GM19023 (cell line): ENCODE data around the gene RNGTT.
"Not testable (repeated sequence)": the region's sequence is repeated elsewhere in the genome, so short reads cannot be mapped to it uniquely, and the experiment has no call there.

Experiments
- ATAC-seq: cut with Tn5 transposase; IDR thresholded peaks from one replicate; pipeline ENCODE4 v1.9.1; 2021; ENCODE audit warnings: mild to moderate bottlenecking, moderate library complexity; ENCODE audit not compliant: unreplicated experiment

RNGTT gene

GRCh38 chr6:88825856-88826255 lies 137.6 kb downstream of the RNGTT start:
- no peak for ATAC-seq

GRCh38 chr6:88823998-88824397 lies 139.4 kb downstream of the RNGTT start:
- no peak for ATAC-seq

GRCh38 chr6:88815491-88815890 lies 147.9 kb downstream of the RNGTT start:
- no peak for ATAC-seq

- ATAC-seq, result no peak
These were observed 148.5 kb downstream of the RNGTT start for GRCh38 chr6:88814909-88815308.

GRCh38 chr6:88813045-88813444 lies 150.4 kb downstream of the RNGTT start:
- ATAC-seq, result no peak

- no peak for ATAC-seq
These were observed 152.7 kb downstream of the RNGTT start for GRCh38 chr6:88810701-88811100.

- no peak for ATAC-seq
These were observed 153.3 kb downstream of the RNGTT start for GRCh38 chr6:88810089-88810488.

- no peak for ATAC-seq
These were observed 155.0 kb downstream of the RNGTT start for GRCh38 chr6:88808381-88808780.

- no peak for ATAC-seq
These were observed 155.8 kb downstream of the RNGTT start for GRCh38 chr6:88807622-88808021.

GRCh38 chr6:88806728-88807127 lies 156.7 kb downstream of the RNGTT start:
- no peak for ATAC-seq

GRCh38 chr6:88804701-88805100 lies 158.7 kb downstream of the RNGTT start:
- ATAC-seq, result no peak

GRCh38 chr6:88785478-88785877 lies 177.9 kb downstream of the RNGTT start:
- no peak for ATAC-seq

- ATAC-seq, result peak; percentile 66
These were observed 182.6 kb downstream of the RNGTT start for GRCh38 chr6:88780714-88781389.

GRCh38 chr6:88775866-88776571 lies 187.4 kb downstream of the RNGTT start:
- ATAC-seq, result no peak

- ATAC-seq, result not testable (repeated sequence)
These were observed 195.3 kb downstream of the RNGTT start for GRCh38 chr6:88768114-88768513.

GRCh38 chr6:88764081-88764480 lies 199.3 kb downstream of the RNGTT start:
- no peak for ATAC-seq

- ATAC-seq, result no peak
These were observed 200.3 kb downstream of the RNGTT start for GRCh38 chr6:88763160-88763559.

- peak; percentile 75 for ATAC-seq
These were observed 202.0 kb downstream of the RNGTT start for GRCh38 chr6:88761237-88762031.

GRCh38 chr6:88760091-88760490 lies 203.3 kb downstream of the RNGTT start:
- no peak for ATAC-seq

GRCh38 chr6:88750936-88751335 lies 212.5 kb downstream of the RNGTT start:
- ATAC-seq, result no peak

- ATAC-seq, result no peak
These were observed 213.6 kb downstream of the RNGTT start for GRCh38 chr6:88749849-88750248.

GRCh38 chr6:88748141-88748540 lies 215.3 kb downstream of the RNGTT start:
- no peak for ATAC-seq
